Tongue (tissue), 2 donors: ENCODE results near the gene BAIAP2. TPM values are rescaled to one million over a fixed set of nuclear protein-coding genes. Genes with fewer than 3 reads are reported as not detected.

ENCODE experiments used
- DNase-seq: peaks from one replicate; pipeline ENCODE4 v3.0.0-alpha.2; 2015
- total RNA-seq: library from RNA; depleted of rRNA; stranded (reverse); fragments of >200 nt; gene quantifications from one replicate; pipeline ENCODE4 v1.2.3, GENCODE V29; 2014

BAIAP2 gene, protein sequence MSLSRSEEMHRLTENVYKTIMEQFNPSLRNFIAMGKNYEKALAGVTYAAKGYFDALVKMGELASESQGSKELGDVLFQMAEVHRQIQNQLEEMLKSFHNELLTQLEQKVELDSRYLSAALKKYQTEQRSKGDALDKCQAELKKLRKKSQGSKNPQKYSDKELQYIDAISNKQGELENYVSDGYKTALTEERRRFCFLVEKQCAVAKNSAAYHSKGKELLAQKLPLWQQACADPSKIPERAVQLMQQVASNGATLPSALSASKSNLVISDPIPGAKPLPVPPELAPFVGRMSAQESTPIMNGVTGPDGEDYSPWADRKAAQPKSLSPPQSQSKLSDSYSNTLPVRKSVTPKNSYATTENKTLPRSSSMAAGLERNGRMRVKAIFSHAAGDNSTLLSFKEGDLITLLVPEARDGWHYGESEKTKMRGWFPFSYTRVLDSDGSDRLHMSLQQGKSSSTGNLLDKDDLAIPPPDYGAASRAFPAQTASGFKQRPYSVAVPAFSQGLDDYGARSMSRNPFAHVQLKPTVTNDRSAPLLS
- total RNA-seq, result 73.9 TPM

DNA sequence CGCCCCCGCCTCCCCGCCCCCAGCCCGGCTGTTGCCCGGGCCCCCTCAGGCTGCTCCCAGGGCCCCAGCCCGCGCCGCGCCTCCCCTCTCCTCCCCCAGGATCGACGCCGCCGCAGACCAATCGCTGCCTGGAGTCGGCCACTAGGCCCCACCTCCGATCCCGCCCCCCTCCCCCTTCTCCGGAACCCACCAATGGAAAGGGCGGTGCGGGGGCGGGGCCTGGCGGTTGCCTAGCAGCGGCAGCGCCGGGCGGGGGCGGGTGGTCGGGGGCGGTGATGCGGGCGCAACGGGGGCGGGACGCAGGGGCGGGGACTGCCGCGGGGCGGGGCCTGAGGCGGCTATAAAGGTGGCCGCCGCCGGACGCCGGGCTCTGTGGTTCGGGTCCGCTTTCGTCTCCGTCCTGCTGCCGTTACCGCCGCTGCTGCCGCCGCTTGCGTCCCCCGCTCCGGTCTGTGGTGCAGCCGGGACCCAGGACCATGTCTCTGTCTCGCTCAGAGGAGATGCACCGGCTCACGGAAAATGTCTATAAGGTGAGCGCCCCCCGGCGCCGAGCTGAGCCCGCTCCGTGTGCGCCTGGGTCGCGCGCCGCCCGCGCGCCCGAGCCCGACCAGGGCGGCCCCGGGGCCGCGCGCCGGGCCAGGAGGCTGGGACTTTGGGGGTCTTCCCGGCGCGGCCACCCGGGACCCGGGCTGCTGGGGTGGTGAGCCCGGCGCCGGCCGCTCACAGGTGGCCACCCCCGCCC is at the start of gene BAIAP2:
Gene BAIAP2 (plus strand): TSS at position 373 of the 742 bp plus-strand sequence. CDS start 104 bp downstream, at position 477.
- DNase-seq, result peak; percentile 98

GRCh38 chr17:80986046-80986445 is 48.9 kb upstream of the BAIAP2 start:
- DNase-seq, result no peak

- DNase-seq, result no peak
These were observed 48.0 kb upstream of the BAIAP2 start for GRCh38 chr17:80986816-80987475.

DNA sequence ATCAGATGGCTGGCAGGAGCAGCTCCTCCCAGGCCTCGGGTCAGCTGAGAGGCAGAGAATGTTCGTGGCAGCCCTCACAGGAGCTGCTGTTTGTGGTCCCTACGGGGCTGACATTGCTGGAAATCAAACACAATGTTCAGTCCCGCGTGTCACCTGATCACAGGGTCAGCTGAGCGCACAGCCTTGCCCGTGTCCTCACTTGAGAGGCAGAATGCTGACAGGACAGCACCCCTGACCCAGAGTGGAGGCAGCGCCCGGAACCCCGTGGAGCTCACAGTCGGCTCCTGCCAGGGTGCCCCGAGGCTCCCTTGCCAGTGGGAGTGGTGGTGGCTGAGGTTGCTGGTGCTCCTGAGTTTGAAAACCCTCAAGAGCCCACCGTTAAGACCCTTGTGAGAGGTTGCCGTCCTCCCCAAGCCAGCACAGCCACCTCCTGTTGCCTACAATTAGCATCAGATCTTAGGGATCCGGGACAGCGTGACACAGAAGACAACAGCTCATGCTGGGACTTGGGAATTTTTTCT is 47.0 kb upstream of the BAIAP2 start:
- no peak for DNase-seq

DNA sequence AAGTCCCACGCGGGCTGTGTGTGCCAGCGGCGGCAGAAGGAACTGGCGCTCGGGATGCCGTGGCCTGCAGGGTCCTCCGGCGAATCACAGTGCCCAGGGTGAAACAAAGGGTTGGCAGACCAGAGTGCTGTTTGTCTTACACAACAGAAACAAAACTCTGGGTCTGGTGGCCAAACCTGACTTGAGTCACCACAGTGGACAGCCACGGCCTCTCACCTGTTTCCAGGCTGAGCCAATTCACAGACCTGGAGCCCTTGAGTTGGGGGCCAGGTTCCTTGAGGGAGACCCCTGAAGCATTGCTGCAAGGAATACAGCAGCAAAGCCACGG is 45.4 kb upstream of the BAIAP2 start:
- no peak for DNase-seq

- no peak for DNase-seq
These were observed 43.9 kb upstream of the BAIAP2 start for GRCh38 chr17:80990921-80991644.

DNA sequence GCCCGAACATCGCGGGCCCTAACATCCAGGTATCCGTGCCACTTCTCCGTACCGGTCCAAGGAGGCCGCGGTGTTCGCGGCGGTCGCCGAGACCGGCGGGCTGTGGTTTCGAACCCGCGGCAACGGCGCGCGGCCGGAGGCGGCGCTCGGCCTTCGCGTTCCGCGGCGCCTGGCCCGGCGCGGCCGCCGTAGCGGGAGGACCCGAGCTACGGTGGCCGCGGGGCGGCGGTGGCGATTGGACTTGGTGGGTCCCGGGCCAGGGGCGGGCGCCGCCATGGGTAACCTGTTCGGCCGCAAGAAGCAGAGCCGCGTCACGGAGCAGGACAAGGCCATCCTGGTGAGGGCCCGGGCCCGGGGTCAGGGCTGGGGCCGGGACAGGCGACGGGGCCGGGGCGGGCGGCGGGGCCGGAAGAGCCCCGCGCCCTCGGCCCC is 43.3 kb upstream of the BAIAP2 start, which contains the start of gene CHMP6:
Gene CHMP6 (plus strand): TSS at position 197 of the 432 bp plus-strand sequence. CDS start 78 bp downstream, at position 275.
- peak; percentile 88 for DNase-seq

DNA sequence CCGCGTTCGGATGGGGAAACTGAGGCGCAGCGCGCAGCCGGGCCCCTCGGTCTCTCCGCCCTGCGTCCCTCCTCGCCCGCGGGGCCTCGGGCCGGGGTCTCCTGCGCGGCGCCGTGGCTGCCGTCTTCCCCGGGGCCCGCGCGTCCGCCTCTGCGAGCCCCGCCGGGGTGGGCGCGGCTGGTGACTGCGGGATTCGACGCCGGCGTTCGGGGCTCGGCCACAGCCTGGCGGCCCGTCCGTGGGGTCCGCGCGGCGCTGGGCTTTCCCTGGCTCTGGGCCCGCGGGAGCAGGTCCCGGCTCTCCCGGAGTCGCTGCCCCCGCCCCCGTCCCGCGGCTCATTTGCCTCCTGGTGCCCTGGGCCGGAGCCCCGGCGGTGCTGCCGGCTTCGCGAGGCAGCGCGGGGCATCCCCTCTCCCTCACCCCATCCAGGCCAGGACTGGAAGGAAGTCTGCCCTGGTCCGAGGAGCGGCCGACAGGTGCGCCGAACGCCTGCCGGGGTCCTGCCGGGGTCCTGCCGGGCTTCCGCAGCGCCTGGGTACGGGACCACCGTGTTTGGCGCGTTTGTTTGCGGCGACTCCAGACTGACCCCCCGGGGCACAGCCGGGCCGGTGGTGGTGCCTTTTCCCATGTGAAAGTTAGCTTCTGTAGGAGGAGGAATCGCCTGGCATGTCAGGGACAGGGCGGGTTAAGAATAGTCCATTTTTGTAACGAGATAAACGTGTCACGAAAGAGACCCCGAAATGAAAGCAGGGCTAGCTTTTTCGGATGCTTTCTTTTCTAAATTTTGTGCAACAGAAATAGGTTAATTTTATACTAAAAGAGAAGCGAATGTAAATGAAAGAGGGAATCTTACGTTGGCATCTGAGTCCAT is 42.6 kb upstream of the BAIAP2 start:
- DNase-seq, result peak; percentile 25

- DNase-seq, result no peak
These were observed 41.9 kb upstream of the BAIAP2 start for GRCh38 chr17:80992948-80993624.

DNA sequence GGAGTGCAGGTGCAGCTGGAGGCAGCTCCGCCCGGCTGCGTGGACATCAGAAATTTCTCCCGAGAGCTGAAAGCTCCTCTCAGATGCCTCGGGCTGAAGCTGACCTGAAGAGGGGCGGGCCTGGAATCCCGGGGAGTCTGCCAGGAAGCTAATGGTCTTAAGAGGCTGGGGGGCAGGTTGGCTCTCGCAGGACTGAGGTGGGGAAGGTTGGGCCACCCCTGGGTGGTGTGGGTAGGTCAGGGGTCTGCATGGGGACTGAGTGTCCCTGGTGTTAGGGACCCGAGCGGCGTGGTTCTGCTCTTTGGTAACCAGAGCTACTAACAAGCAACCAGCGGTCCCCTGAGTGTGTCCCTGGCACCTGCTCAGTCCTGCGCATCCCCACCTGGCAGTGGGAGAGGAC is 39.8 kb upstream of the BAIAP2 start:
- no peak for DNase-seq

DNA sequence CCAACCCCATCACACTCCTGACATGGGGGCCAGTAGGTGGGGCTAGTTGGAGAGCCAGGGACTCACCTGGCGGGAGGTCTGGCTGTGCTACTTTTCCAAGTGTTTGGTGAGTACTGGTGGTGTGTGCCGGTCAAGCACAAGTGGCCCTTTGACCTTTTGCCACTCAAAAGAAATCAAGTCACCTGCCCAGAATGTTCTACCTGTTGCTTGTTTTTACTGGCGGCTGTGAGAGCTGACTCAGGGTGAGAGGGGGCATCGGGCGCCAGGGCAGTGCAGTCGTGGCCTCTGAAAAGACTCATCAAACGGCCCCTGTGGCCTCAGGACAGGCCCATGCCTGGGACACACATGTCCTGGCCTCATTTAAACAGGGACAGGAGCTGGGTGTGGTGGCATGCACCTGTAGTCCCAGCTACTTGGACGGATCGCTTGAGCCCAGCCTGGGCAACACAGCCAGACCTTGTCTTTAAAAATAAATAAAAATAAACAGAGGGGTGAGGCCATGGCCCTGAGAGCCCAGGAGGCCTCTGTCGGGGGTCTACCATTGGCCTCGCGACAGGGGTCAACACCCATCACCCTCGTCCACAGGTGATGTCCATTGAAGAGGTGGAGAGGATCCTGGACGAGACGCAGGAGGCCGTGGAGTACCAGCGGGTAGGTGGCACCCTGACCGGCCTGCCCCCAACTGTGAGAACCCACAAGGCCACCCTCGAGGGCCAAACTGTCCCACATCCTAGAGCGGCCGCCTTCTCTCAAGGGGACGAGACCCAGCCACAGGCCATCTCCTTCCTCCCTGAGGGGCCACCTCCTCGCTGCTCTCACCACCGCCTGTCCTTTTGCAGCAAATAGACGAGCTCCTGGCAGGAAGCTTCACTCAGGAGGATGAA is 38.3 kb upstream of the BAIAP2 start:
- no peak for DNase-seq

DNA sequence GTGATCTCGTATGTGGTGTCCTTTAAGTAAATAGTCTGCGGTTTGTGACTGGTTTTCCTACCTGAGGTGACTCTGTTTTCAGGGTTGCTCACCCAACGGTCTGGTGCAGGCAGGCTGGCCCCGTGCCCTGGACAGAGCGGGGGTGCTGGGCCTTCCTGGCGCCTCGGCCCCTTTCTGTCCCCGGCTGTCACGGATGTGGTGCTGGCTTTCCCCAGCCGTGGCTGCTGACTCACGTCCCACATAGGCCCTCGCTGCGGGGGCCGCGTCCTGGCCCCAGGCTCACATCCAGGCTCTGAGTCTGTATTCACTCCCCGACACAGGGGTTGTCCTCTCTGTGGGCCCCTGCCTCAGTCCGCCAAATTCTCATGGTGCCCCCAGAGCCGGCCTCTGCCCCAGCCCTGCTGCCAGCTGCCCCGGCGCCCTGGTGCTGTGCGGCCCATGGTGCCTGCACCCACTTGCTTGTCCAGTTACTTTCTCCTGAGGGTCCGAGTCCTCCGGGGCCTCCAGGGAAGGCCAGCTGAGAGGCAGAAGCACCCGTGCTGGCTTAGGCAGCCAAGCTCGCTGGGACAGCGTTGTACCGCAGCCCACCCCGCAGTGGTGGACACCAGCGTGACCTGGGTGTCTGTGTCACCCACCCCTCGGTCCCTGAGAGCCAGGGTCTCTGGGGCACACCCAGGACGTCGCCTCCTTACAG is 37.4 kb upstream of the BAIAP2 start:
- no peak for DNase-seq

DNA sequence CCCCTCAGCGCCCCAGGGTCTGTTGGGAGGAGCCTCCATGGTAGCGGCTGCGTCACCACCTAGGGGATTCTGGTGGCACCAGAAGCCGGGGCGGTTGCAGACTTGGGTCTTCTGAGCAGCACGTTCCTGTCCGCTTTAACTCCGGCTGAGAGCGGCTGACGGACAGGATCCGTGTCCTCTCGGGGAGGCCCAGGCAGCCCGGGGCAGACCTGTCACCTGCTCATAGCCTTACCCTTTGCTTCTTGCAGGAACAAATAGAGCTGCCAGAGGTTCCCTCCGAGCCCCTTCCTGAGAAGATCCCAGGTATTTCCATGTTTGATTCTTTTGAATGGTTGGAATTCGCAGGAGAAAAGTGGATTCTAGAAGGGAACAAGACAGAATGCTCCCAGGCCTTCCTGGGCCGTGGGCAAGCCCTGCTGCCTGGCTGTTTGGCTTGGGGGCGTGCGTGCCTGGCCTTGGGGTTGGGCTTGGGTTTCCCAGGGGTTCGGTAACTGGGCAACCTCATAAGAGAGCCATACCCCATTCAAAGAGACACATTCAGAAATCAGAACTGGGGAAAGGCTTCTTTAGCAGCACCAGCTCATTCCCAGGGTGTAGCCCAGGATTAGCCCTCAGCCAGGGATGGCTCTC is 36.7 kb upstream of the BAIAP2 start:
- DNase-seq, result no peak

DNA sequence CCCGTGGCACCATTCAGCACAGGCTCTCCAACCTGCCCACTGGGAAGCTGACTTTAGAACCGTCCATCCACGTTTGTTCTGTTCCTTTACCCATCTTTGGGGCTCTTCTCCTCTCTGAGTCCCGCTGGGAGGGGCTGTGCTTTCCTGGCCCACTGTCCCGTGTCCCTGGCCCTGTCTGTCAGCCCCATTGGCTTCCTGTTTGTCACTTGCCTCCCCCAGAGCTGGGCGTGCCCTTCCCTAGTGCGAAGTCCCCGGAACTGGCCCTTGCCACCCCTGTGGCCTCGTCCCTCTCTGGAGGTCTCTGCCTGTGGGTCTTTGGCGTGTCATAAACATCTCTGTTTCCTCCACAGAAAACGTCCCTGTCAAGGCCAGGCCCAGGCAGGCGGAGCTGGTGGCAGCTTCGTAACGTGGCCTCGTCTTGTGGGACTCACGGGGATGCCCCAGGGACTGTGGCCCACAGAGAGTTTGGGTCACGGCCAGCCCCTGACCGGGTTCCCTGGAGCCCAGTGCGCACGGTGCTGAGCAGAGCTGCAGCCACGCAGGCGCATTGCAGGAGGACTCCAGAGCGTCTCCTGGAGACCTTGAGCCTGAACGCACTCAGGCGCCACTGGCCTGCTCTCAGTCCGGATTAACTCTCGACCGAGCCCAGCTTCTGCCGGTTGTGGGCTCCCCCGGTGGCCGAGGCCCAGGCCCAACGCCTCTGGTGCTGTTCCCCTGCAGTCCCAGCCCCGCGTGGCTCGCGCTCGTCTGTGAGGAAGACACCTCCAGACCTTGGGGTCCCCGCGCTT is 36.0 kb upstream of the BAIAP2 start:
- no peak for DNase-seq

- DNase-seq, result no peak
These were observed 35.2 kb upstream of the BAIAP2 start for GRCh38 chr17:80999536-81000333.

DNA sequence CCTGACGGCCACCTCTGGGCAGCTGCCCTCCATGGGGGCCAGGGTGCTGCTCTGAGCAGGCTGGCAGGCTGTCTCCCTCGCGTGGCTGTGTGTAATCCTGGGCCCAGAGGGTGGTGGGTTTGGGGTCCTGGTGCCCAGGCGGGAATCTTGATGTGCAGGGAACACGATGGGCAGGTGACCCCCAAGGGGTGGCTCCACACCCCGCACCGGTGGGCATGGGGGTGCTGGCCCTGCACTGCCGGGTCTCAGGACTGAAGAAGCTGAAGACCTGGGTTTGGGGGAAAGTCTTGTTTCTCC is 34.7 kb upstream of the BAIAP2 start:
- DNase-seq, result no peak
